Measurements from ENCODE around the gene SDK2.

GRCh38 chr17:73320601-73321264, 323.5 kb downstream of the SDK2 start:
- TF ChIP-seq CTCF (IDR thresholded peaks at IDR 0.05): no peak
- no peak for TF ChIP-seq POLR2A (IDR thresholded peaks at IDR 0.05)

Data from Peyer's patch (tissue), 4 donors.